Esophagus muscularis mucosa (tissue), 3 donors: ENCODE data around the gene RNF227.

Experiments used
- POLR2A ChIP-seq: fragments of 450-650 bp; IDR thresholded peaks from one replicate; pipeline ENCODE4 v1.6.1; 2017; ENCODE audit warnings: antibody characterized with exemption, moderate library complexity, mild to moderate bottlenecking, low read depth
- TF ChIP-seq, protein P1 (sequence below), 3 experiments: fragments of 200-600 bp in 2 of 3; fragments of 450-650 bp in 1 of 3; sonication (generic) in 2 of 3; IDR thresholded peaks; one replicate each; pipeline ENCODE4 v1.5.1; 2017 to 2019; ENCODE audit warnings: antibody characterized with exemption in 3 of 3, mild to moderate bottlenecking in 2 of 3, moderate library complexity in 1 of 3

DNA sequence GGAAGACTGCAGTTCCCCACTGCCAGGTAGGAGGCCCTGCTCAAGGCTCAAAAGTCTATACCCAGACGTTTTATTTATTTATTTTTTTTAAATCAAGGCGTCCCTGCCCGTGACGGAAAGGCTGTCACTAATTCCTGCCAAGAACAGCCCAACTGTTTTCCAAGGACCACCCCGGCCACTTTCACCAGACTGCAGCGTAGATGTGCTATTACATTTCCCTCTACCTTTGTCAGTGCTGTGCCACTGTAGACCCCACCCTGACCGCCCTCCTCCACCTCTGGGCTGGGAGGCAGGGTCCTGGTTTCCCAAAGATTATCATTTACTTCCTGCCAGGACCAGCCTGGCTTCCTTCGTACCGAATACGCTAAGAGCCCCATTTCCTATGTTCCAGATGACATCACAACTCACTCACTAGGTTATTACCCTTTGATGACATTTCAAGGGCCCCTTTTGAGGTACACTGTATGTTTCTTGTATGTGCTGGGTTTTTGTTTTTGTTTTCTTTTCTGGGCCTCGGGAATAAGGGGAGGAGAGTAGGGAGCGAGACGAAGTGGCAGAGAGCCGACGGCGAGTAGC is 6.3 kb upstream of the RNF227 start:
- TF ChIP-seq, protein P1, sequence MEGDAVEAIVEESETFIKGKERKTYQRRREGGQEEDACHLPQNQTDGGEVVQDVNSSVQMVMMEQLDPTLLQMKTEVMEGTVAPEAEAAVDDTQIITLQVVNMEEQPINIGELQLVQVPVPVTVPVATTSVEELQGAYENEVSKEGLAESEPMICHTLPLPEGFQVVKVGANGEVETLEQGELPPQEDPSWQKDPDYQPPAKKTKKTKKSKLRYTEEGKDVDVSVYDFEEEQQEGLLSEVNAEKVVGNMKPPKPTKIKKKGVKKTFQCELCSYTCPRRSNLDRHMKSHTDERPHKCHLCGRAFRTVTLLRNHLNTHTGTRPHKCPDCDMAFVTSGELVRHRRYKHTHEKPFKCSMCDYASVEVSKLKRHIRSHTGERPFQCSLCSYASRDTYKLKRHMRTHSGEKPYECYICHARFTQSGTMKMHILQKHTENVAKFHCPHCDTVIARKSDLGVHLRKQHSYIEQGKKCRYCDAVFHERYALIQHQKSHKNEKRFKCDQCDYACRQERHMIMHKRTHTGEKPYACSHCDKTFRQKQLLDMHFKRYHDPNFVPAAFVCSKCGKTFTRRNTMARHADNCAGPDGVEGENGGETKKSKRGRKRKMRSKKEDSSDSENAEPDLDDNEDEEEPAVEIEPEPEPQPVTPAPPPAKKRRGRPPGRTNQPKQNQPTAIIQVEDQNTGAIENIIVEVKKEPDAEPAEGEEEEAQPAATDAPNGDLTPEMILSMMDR (IDR thresholded peaks at IDR 0.05) = no peak
- no peak for TF ChIP-seq POLR2A
